Measurements from ENCODE around the gene USF1. TPM values are rescaled to one million over a fixed set of nuclear protein-coding genes. Genes with fewer than 3 reads are reported as not detected.
A peak's percentile ranks its signal among the peaks of the same experiment; 100 is the strongest.

Gene USF1
- total RNA-seq, 1 donor from 2014 or later: 74.4 TPM

DNA sequence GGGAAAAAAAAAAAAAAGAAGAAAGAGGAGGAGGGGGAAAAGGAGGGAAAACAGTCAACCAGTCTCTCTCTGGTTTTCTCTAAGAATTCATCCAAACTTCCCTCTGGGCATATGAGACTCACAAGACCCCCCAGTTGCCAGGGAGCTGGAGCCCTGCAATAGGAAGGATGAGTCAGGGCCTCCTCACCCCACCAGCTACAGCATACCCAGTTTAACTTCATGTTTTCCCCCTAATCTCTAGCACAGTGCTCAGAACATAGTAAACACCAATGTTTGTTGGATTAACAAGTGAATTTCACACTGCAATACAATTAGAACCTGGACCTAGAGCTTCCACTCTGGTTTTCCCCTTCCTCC, 32.7 kb downstream of the USF1 start:
- H3K4me1 Mint-ChIP-seq: peaks cover 9% of the 10 kb centered on the region
- H3K27me3 Mint-ChIP-seq (ENCODE audit: insufficient read depth, low read depth): peaks cover 7% of the 10 kb centered on the region
- Histone ChIP-seq H3K79me2 (ENCODE audit: low read depth) (peaks cover 99% of the 10 kb centered on the region), H3K9me3 (ENCODE audit: low read depth) (no peaks in the 10 kb centered on the region), H3K9ac (no peak overlapping the region), H3K27ac (no peak overlapping the region), H3F3A (ENCODE audit: low read depth) (no peaks in the 10 kb centered on the region), H3K27me3 (no peaks in the 10 kb centered on the region), H3K4me2 (no peak overlapping the region), H4K20me1 (ENCODE audit: low read depth) (peaks cover 58% of the 10 kb centered on the region), H3K4me3 (no peak overlapping the region), H3K4me1 (peaks cover 3% of the 10 kb centered on the region), H2AFZ (replicated peaks) (no peak overlapping the region), H3K36me3 (no peaks in the 10 kb centered on the region)
- H3K36me3 Mint-ChIP-seq: no peaks in the 10 kb centered on the region
- no peaks in the 10 kb centered on the region for H3K9me3 Mint-ChIP-seq
- TF ChIP-seq, protein P1, sequence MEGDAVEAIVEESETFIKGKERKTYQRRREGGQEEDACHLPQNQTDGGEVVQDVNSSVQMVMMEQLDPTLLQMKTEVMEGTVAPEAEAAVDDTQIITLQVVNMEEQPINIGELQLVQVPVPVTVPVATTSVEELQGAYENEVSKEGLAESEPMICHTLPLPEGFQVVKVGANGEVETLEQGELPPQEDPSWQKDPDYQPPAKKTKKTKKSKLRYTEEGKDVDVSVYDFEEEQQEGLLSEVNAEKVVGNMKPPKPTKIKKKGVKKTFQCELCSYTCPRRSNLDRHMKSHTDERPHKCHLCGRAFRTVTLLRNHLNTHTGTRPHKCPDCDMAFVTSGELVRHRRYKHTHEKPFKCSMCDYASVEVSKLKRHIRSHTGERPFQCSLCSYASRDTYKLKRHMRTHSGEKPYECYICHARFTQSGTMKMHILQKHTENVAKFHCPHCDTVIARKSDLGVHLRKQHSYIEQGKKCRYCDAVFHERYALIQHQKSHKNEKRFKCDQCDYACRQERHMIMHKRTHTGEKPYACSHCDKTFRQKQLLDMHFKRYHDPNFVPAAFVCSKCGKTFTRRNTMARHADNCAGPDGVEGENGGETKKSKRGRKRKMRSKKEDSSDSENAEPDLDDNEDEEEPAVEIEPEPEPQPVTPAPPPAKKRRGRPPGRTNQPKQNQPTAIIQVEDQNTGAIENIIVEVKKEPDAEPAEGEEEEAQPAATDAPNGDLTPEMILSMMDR (IDR thresholded peaks at IDR 0.05): no peak
- TF ChIP-seq EZH2phosphoT487 (IDR thresholded peaks at IDR 0.05) (no peak), EZH2 (IDR thresholded peaks at IDR 0.05) (no peak)
- no peak overlapping the region for H3K4me3 Mint-ChIP-seq
- H3K27ac Mint-ChIP-seq: peak overlapping the region; percentile 25
- DNase-seq (ENCODE audit: low spot score): no peak

DNA sequence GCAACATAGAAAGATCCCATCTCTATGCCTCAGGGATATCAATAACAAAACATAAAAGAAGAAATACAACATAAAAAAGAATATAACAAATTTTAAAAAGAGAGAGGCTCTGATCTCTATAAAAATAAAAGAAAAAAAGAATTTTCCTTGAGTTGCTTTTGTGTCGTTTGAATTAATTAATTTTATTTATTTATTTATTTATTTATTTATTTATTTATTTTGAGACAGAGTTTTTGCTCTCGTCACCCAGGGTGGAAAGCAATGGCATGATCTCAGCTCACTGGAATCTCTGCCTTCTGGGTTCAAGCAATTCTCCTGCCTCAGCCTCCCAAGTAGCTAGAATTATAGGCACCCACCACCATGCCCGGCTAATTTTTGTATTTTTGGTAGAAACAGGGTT, 33.4 kb downstream of the USF1 start:
- H3K79me2 ChIP-seq (ENCODE audit: low read depth): peaks cover 99% of the 10 kb centered on the region
- no peak overlapping the region for H3K4me3 ChIP-seq
- DNase-seq (ENCODE audit: low spot score): no peak
- no peaks in the 10 kb centered on the region for H3K27me3 ChIP-seq
- no peaks in the 10 kb centered on the region for H3K9me3 Mint-ChIP-seq
- H3K4me3 Mint-ChIP-seq: no peak overlapping the region
- no peak overlapping the region for H3K27ac Mint-ChIP-seq
- no peaks in the 10 kb centered on the region for H3K36me3 Mint-ChIP-seq
- no peak overlapping the region for H2AFZ ChIP-seq (replicated peaks)
- no peaks in the 10 kb centered on the region for H3K9me3 ChIP-seq (ENCODE audit: low read depth)
- TF ChIP-seq EZH2 (IDR thresholded peaks at IDR 0.05) (no peak), EZH2phosphoT487 (IDR thresholded peaks at IDR 0.05) (no peak)
- TF ChIP-seq, protein P1 (IDR thresholded peaks at IDR 0.05): no peak
- H3K4me2 ChIP-seq: no peak overlapping the region
- no peaks in the 10 kb centered on the region for H3F3A ChIP-seq (ENCODE audit: low read depth)
- peaks cover 3% of the 10 kb centered on the region for H3K27me3 Mint-ChIP-seq (ENCODE audit: insufficient read depth, low read depth)
- H4K20me1 ChIP-seq (ENCODE audit: low read depth): peaks cover 58% of the 10 kb centered on the region
- no peaks in the 10 kb centered on the region for H3K4me1 ChIP-seq
- no peak overlapping the region for H3K9ac ChIP-seq
- H3K4me1 Mint-ChIP-seq: peaks cover 6% of the 10 kb centered on the region
- no peaks in the 10 kb centered on the region for H3K36me3 ChIP-seq
- H3K27ac ChIP-seq: no peak overlapping the region

DNA sequence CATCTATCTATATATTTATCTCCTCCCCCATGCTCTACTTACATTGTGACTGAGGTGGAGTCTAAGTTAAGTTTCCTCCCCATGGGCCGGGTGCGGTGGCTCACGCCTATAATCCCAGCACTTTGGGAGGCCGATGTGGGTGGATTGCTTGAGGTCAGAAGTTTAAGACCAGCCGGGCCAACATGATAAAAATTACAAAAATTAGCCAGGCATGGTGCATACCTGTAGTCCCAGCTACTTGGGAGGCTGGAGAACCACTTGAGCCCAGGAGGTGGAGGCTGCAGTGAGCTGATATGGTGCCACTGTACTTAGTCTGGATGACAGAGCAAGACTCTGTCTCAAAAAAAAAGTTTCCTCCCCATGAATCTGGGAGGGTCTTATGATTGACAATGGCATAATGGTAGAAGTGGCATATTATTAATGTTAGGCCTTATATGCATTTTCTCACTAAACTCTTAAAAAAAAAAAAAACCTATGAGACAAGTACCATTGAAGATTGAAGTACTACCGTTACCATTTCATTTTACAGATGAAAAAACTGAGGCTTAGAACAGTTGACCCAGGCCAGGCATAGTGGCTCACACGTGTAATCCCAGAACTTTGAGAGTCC, 36.1 kb downstream of the USF1 start:
- Mint-ChIP-seq H3K27ac (no peak overlapping the region), H3K9me3 (no peaks in the 10 kb centered on the region), H3K4me1 (peaks cover 3% of the 10 kb centered on the region), H3K4me3 (no peak overlapping the region), H3K36me3 (no peaks in the 10 kb centered on the region), H3K27me3 (ENCODE audit: insufficient read depth, low read depth) (peaks cover 3% of the 10 kb centered on the region)
- Histone ChIP-seq H3K36me3 (no peaks in the 10 kb centered on the region), H3K27me3 (no peaks in the 10 kb centered on the region), H3K4me2 (no peak overlapping the region), H3F3A (ENCODE audit: low read depth) (no peaks in the 10 kb centered on the region), H3K9me3 (ENCODE audit: low read depth) (no peaks in the 10 kb centered on the region), H3K9ac (no peak overlapping the region), H3K4me3 (no peak overlapping the region), H4K20me1 (ENCODE audit: low read depth) (peaks cover 71% of the 10 kb centered on the region), H2AFZ (replicated peaks) (no peak overlapping the region), H3K27ac (no peak overlapping the region), H3K4me1 (no peaks in the 10 kb centered on the region), H3K79me2 (ENCODE audit: low read depth) (peaks cover 100% of the 10 kb centered on the region)
- no peak for DNase-seq (ENCODE audit: low spot score)
- TF ChIP-seq, protein P1 (IDR thresholded peaks at IDR 0.05): no peak
- TF ChIP-seq EZH2phosphoT487 (IDR thresholded peaks at IDR 0.05): no peak
- TF ChIP-seq EZH2 (IDR thresholded peaks at IDR 0.05): no peak

All from neural progenitor cell (in vitro differentiated cells).